ENCODE data around the gene MYOM1.
"Not testable (repeated sequence)": the region's sequence is repeated elsewhere in the genome, so short reads cannot be mapped to it uniquely, and the experiment has no call there.

Gene MYOM1

GRCh38 chr18:3075491-3075890 is 144.3 kb downstream of the MYOM1 start:
- no peak for DNase-seq

DNA sequence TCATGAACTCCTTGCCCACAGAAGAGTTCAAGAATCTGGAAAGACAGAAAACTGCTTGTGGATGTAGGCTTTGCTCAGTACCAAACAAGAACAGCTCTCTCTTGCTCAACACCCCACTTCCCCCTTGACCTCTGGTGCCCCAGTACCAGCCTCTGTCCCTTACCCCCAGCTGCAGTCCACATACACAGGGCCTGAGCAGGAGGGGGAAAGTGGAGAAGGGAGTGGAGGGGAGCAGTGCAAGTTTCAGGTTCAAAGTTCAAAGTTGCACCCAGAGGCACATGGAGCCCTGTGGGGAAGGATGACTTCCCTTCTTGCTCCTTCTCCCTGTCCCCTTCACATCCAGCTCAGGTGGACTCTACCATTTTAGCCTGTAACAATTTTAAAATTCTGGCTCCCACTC is 145.7 kb downstream of the MYOM1 start:
- DNase-seq, result no peak

DNA sequence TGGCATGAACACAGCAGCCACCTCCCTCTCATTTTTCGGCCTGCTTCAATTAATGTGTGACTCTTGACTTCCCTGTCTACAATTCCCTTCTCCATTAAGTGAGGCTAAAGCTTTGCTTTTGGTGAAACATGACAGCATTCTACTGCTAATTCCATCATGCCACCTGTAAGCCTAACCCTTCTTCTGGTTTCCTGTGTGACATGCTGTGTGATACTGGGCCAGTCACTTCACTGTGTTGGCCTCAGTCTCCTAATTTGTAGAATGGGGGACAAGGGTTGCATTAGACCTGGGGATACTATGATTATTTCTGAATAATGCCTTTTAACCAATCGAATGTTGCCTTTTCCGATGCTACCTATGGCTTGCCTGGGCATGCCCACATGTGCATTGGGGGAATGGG is 146.4 kb downstream of the MYOM1 start:
- DNase-seq, result not testable (repeated sequence)

- no peak for DNase-seq
Measured at GRCh38 chr18:3071676-3072075, 148.1 kb downstream of the MYOM1 start.

DNA sequence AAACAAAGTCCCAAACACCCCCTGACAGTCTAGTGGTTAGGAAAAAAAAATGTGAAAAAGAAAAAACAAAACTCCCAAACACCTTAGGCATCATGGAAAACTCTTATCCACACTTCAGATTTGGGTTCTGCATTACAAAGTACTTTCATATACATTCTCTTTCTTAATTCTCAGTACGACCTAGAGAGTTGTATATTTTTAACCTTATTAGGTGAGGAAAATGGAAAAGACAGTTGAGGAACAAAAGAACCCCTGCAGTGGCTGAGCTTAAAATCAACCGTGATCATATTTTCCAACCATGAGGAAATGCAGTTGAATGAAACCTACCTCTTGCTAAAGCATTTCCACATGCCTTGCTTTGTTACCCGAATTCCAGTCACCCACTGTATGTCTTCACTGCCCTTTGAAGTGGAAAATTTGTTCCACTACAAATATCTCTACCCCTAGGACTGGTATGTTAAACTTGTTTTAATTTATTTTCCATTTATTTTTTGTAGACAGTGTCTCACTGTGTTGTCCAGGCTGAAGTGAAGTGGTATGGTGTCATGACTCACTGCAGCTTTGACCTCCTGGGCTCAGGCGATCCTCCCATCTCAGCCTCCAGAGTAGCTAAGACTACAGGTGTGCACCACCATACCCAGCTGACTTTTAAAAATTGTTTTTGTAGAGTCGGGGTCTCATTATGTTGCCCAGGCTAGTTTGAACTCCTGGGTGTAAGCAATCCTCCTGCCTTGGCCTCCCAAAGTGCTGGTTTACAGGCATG is 149.9 kb downstream of the MYOM1 start:
- no peak for DNase-seq

DNA sequence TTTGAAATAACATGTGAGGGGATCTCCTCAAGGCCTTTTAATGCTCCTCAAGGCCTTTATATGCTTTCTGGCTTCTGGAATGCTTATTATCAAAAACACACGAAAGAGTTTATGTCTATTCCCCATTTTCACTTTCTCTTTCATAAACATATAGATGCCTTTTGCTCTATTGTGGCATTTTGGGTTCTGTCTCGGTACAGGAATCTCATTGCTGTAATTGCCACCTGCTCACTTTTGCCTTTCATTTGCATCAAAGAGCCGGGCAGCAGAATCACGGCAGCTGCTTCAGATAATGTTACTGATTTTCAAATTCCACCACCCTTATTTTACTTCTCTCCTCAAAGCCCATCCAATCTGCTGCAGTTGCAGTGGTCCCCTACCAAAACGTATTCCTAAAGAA is 152.0 kb downstream of the MYOM1 start:
- no peak for DNase-seq

DNA sequence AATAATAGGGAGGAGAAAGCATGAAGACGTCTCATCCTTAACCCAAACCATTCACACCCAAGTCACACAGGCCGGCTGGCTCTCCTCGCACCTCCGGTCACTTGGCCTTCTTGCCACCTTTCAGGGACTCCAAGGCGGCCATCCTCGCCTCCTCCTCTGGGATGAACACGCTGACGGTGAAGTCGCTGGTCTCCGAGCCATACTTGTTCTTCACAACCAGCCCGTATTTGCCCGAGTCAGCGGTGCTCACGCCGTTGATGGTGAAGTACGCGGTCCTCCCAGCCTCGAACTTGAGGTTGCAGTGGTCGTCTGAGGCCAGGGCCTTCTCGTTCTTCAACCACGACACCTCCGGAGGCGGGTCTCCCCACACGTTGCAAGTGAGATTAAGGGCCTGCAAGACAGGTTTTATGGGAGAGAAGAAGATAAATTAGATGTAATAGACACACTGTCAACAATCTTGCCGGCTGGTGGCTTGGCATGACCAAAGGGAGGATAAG is 152.6 kb downstream of the MYOM1 start:
- DNase-seq, result no peak

GRCh38 chr18:3066341-3067110 is 153.2 kb downstream of the MYOM1 start:
- DNase-seq, result peak in 1 of 3 experiments; percentile 20

GRCh38 chr18:3063766-3064165 is 156.0 kb downstream of the MYOM1 start:
- DNase-seq, result not testable (repeated sequence)

DNA sequence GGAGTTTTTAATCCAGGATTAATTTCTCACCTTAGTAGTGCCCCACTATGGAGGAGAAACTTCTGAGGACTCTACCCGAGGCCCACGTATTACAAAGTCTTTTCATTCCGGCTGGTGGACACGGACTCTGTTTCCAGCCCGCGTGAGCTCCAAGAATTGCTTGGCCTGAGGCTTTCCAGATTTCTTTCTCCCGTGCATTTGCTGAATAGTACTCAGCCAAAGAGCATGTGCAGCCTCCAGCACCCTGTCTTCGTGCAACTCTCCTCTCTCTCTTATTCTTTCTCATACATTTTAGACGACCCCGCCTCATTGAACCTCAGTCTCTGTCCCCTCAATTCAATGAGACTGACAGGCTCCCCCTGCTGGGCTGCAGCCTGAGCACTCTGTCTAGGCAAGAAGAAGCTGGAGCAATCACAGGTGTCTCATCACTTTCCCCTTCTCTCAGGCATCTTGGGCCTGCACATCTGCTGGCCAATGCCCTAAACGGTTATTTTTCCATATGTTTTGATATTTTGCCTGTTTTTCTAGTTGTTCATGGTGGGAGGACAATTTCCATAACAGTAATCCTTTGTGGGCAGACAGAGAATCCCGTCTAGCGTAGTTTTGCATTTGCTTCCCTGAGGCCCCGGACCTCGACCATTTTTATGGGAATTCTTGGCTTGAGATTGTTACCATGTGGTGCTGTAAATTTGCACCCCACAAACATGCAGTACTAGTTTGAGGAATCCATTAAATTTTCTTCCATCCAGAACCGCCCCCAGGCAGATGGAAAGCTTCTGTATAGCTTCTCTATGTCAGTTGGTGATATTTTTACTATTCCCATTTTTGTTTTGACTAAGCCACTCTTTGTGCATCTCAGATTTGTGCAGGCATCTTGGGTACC is 156.7 kb downstream of the MYOM1 start:
- DNase-seq, result peak; percentile 31 to 69 (median 54)

DNA sequence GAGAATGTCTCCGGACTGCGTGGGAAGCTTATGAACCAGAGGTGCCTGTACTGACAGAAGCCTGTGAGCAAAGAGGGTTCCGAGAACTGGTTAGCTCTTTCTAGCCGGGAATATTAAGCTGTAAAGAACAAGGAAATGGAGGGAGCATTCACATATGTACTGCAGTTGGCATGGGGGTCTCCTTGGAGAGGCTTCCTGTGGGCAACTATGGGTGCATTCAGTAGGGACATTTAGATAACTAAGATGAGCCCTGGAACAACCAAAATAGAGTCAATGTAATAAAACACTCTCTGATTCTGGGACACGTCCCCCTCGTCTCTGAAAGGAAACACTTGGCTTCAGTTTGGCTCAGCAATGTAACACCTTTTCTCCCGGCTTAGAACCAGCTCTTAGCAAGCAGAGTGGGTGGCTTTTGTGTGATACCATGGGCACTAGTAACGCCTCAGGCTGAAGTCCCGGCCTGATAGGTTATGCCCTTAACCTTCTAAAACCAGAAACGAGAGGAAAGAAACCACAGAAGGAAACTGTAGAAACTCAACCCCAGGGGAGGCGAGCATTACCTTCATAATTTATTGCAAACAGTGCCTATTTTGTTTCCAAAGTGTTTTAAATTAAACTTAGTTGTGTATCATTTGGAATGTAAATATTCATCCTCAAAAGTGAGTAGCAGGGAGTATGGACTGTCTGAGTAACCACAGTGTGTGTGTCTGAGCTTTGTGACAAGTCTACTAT is 158.0 kb downstream of the MYOM1 start:
- no peak for DNase-seq

DNA sequence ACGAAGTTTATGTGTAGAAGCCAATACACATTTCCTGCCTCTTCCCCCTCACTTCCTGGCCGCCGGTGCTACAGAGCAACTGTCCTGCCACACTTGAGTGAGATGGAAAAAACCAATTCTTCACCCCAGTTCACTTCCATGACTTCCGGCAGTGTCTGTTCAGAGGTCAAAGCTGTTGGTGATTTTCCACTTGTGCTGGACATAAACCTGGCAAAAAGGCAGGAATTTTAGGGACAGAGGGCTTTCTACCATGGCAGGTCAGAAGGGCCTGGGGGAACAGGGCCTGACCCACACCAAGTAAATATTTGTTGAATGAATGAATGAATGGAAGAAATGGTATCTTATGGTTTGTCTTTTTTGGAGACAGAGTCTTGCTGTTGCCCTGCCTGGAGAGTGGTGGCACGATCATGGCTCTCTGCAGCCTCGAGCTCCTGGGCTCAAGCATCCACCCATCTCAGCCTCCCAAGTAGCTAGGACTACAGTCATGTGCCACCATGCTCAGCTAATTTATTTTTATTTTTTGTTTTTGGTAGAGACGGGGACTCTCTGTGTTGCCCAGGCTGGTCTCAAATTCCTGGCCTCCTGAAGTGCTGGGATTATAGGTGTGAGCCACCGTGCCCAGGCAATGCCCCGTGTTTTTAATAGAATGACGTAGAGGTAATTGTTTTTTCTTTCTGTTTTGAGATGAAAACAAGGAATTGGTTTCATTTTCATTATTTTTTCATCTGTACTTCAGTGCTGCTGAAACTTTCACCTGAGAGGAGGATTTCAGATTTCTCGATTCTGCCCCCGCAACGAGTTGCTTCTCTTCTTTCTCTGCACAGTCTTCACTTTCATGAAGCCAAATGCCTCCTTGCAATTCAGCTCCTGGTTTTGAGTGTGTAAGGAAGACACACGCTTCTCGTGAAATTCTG is 158.8 kb downstream of the MYOM1 start:
- DNase-seq, result no peak

GRCh38 chr18:3059272-3059671 is 160.5 kb downstream of the MYOM1 start:
- DNase-seq, result no peak

GRCh38 chr18:3058328-3059191 is 161.2 kb downstream of the MYOM1 start:
- peak in 1 of 3 experiments; percentile 17 for DNase-seq

GRCh38 chr18:3057526-3057925 is 162.2 kb downstream of the MYOM1 start:
- no peak for DNase-seq

DNA sequence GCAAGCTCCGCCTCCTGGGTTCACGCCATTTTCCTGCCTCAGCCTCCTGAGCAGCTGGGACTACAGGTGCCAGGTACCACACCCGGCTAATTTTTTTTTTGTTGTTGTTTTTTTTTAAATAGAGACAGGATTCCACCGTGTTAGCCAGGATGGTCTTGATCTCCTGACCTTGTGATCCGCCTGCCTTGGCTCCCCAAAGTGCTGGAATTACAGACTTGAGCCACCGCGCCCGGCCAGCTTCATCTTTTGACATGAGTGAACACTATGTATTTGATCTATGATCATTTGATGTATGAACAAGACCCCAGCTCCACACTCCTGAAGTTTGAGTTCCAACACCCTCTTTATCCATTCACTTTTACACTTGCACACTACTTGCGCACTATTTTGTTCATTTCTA is 163.5 kb downstream of the MYOM1 start:
- no peak for DNase-seq

DNA sequence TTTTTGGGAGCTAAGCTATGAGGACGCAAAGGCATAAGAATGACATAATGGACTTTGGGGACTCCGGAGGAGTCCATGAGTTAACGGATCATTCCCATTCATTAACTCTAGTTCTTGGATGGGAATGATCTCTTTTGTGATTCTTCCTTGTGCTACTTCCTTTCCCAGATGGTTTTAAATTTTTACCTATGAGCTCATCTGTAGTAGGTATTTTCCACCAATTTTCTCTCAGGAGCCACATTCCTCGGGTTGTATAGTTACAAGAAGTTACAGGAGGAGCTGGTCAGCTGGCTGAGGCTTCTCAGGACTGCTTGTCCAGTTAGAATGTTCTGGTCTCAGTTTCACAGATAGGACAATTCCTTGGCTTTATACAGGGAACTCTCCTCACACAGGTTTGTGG is 164.0 kb downstream of the MYOM1 start:
- DNase-seq, result no peak

- no peak for DNase-seq
Measured at GRCh38 chr18:3055186-3055728, 164.5 kb downstream of the MYOM1 start.

DNA sequence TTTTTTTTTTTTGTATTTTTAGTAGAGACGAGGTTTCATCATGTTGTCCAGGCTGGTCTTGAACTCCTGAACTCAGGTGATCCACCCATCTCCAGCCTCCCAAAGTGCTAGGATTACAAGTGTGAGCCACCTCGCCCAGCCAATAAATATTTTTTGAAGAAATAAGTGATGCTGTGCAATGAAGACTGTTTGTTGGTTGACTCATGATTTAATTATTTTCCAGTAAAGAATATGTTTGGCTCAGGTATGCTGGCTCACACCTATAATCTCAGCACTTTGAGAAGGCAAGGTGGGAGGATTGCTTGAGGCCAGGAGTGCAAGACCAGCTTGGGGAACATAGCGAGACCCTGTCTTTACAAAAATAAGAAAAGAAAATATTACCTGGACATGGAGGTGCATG is 165.0 kb downstream of the MYOM1 start:
- DNase-seq, result no peak

DNA sequence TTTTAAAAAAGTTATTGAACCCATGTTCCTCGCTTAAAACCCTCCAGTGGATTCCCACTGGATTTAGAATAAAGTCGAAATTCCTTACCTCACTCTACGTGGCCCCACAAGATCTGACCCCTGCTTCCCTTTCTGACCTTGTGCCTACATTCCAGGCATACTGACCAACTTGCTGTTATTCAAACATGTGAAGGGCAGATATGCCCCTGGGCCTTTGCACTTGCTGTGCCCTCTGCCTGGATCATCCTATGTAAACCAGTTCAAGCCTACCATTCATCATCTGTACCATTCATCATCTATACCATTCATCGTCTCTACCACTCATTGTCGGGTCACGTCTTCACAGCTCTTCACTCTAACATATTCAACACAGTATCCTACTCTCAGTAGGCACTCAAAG is 165.6 kb downstream of the MYOM1 start:
- DNase-seq, result no peak
